Astrocyte of the cerebellum (primary cell): ENCODE data around the gene ORC4.
A peak's percentile ranks its signal among the peaks of the same experiment; 100 is the strongest.

Source experiments
- DNase-seq: peaks from one replicate; pipeline ENCODE4 v3.0.0-alpha.2; 2011; ENCODE audit warnings: low read depth
- H3K4me3 ChIP-seq: 2 replicates; pipeline ENCODE4 v1.5.1; 2011; ENCODE audit warnings: mild to moderate bottlenecking, low read depth, low read length, moderate library complexity
- in situ Hi-C: cut with HindIII; loops from 2 replicates; pipeline ENCODE4 v1.10.0; 2017; ENCODE audit warnings: low sequenced_read_pairs
- TF ChIP-seq, protein P1 (sequence below): IDR thresholded peaks from 2 replicates; pipeline ENCODE4 v1.5.1; 2012; ENCODE audit warnings: low read length, low read depth, moderate library complexity, mild to moderate bottlenecking; ENCODE audit errors: missing control alignments

The ORC4 gene

DNA sequence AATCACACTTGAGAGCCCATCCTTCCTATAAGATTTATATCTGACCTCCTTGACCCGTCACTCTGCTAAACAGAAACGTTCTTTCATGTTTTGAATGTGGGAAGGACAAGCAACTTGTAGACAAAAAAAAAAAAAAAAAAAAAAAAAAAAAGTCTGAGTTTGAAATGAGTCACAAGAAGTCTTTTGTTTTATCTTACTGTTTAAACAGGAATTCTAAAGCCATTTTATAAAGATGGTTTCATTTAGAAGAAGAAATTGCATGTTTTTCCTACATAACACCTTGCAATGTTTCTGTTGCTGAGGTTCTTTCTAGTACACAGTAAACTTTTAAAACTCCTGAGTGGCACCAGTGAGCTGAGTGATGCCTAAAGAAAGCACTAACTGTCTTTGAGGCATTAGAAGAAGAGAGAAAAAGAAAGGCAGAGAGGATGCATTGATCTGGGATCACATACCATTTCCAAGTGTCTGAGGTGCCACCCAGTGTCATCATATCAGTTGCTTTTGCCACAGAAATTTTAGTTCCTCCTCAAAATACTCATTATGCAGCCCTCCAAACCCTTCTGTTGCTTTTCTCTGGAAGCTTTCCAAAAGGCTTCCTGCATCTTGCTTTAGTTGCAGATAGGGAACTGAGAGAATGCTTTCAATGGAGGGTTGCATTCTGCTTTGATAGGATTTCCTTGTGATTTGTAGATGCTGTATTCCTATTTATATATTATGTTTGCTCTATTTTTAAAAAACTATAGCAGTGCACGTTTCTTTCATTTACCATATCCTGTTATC, 106.6 kb downstream of the ORC4 start:
- DNase-seq: no peak
- in situ Hi-C loops: no loop called here
- TF ChIP-seq, protein P1, sequence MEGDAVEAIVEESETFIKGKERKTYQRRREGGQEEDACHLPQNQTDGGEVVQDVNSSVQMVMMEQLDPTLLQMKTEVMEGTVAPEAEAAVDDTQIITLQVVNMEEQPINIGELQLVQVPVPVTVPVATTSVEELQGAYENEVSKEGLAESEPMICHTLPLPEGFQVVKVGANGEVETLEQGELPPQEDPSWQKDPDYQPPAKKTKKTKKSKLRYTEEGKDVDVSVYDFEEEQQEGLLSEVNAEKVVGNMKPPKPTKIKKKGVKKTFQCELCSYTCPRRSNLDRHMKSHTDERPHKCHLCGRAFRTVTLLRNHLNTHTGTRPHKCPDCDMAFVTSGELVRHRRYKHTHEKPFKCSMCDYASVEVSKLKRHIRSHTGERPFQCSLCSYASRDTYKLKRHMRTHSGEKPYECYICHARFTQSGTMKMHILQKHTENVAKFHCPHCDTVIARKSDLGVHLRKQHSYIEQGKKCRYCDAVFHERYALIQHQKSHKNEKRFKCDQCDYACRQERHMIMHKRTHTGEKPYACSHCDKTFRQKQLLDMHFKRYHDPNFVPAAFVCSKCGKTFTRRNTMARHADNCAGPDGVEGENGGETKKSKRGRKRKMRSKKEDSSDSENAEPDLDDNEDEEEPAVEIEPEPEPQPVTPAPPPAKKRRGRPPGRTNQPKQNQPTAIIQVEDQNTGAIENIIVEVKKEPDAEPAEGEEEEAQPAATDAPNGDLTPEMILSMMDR: no peak
- no peak overlapping the region for H3K4me3 ChIP-seq

DNA sequence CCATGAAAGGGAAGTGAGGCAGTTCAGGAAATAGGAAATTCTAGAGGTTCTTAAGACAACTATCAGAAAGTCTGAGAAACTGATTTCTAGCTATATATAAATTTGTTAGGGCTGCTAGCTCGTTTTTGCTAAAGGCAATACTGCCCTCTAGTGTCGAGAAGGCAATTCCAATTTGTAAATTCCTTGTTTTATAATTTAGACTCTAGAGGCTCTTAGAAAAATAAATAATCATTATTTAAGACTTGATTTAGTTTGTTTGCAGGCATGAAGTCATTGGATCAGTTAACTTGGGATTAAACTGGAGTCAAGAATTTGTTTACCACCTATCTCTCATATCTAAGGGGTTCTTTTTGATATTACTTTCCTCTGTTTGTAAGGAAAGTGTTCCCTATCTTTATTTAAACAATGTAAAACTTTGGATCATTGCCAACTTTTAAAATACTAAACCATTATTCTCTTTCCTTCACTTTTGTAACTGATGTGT, 109.5 kb downstream of the ORC4 start:
- TF ChIP-seq, protein P1: peak; percentile 58
- DNase-seq: peak; percentile 77
- H3K4me3 ChIP-seq: no peak overlapping the region
- in situ Hi-C loops: no loop called here

DNA sequence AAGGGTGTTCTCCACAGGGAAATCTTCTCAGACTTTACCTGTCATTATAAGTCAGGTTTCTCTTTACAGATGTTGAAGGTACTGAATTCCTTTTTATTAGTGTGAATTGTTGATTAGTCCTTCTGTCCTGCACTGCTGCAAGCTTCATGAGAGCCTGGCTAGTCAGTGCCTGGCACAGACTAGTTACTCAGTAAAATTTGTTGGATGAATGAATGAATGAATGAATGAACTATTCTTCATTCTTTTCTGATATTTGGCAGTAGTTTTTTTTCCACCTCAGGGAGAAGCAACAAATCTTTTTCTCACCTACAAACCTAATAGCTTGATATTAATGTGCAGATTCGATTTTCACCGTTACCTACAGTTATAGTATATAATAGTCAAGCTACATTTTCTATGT, 111.4 kb downstream of the ORC4 start:
- H3K4me3 ChIP-seq: no peak overlapping the region
- TF ChIP-seq, protein P1: no peak
- in situ Hi-C loops: no loop called here
- no peak for DNase-seq

DNA sequence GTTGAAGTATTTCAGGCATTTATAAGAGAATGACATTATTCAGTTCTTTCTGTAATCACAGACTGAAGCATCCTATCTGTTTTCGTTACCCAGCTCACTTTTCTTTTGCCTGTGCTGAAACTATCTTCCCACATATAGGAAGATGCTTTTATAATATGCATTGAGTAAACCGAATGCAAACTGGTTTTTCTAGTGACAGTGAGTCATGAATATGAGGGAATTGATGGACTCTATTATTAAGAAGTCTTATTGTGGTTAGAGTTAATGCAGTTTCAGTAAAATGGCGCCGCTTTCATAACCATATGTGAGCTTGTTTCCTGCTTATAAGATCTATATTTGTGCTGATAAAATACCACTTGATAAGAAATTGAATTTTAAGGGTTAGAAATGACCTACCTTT, 116.5 kb downstream of the ORC4 start:
- in situ Hi-C loops: no loop called here
- DNase-seq: no peak
- no peak overlapping the region for H3K4me3 ChIP-seq

DNA sequence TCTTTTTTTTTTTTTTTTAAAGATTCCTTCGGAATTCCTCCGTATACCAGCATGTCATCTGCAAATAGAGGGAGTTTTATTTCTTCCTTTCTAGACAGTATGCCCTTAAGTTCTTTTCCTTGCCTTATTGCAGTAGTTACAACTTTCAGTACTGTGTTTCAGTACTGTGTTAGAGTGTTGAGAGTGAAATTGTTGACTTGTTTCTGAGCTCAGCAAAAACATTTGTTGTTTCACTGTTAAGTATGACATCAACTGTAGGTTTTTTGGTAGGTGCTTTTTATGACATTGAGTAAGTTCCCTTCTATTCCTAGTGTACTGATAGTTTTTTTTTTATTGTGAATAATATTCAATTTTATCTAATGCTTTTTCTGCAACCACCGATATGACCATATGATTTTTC, 131.9 kb downstream of the ORC4 start:
- TF ChIP-seq, protein P1: no peak
- DNase-seq: no peak
- no peak overlapping the region for H3K4me3 ChIP-seq
- in situ Hi-C loops: no loop called here

More for the DNA sequence above, 116.5 kb downstream of the ORC4 start:
- TF ChIP-seq, protein P1: no peak

DNA sequence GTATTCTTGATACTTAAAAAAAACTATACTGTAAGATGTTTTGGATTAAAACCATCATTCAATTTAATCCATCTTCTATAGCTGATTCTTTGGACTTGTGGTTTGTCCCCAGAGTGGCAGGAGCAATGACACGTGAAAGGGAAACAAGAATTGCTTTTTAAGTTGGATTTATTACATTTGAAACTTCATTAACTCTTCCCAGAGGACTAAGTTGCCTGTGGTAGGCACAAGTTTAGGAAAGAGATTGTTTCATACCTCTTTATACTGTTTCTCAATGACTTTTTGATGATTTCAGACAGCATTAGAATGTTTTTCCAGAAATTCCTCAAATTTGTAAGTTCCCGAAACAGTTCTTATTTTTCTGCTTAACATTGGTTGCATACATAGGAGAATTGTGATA, 134.4 kb downstream of the ORC4 start:
- no peak overlapping the region for H3K4me3 ChIP-seq
- TF ChIP-seq, protein P1: no peak
- no peak for DNase-seq
- in situ Hi-C loops: no loop called here

DNA sequence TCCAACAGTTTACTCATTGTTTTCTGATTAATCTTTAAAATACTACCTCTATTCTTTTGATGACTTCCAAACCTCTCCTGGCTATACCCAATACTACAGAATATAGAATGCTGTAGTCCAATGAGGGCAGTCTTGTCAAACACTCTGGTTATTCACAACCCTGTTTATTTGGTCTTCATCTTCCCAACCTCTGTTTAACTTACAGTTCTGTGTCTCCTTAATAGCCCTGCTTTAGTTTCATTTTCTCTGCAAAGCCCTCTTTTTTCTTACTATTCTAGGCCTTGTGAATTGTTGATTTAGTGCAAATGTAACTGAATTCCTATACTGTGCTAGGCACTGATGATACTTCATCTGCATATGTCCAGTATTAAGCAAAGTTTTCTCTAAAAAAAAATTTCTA, 135.7 kb downstream of the ORC4 start:
- H3K4me3 ChIP-seq: no peak overlapping the region
- no peak for DNase-seq
- TF ChIP-seq, protein P1: no peak
- in situ Hi-C loops: no loop called here
